CD4-positive, alpha-beta memory T cell (primary cell): Measurements from ENCODE around the gene TGM2. TPM values are rescaled to one million over a fixed set of nuclear protein-coding genes. Genes with fewer than 3 reads are reported as not detected.

ENCODE experiments used
- CTCF ChIA-PET: fragments of 350-600 bp; sonication (Branson Sonifier 250); formaldehyde crosslinking; loops from one replicate; lab custom pipeline; 2021; ENCODE audit warnings: inconsistent platforms; ENCODE audit not compliant: partially characterized antibody; lab: Charles Lee
- POLR2A ChIA-PET: fragments of 350-600 bp; sonication (Branson Sonifier 250); formaldehyde crosslinking; loops from one replicate; lab custom pipeline; 2021; ENCODE audit not compliant: partially characterized antibody; lab: Charles Lee
- DNase-seq, 5 donors: peaks; one replicate each; pipeline versions ENCODE4 v3.0.0 to v3.0.0-alpha.2; 2020 to 2022; ENCODE audit warnings: mixed read lengths in 1 of 5
- H3K27ac ChIP-seq: one replicate; pipeline ENCODE4 v1.7.0; 2013; ENCODE audit warnings: low read depth, low read length
- H3K27me3 ChIP-seq: 2 replicates; pipeline ENCODE4 v1.7.0; 2013; ENCODE audit warnings: mild to moderate bottlenecking, low read length, moderate library complexity; ENCODE audit not compliant: insufficient read depth
- H3K36me3 ChIP-seq: 2 replicates; pipeline ENCODE4 v1.7.0; 2013; ENCODE audit warnings: mild to moderate bottlenecking, low read length, moderate library complexity; ENCODE audit not compliant: insufficient read depth
- H3K4me1 ChIP-seq: 2 replicates; pipeline ENCODE4 v1.7.0; 2013; ENCODE audit warnings: mild to moderate bottlenecking, low read length, moderate library complexity; ENCODE audit not compliant: insufficient read depth
- H3K4me3 ChIP-seq, 2 donors: one replicate each; pipeline ENCODE4 v1.7.0; 2013; ENCODE audit warnings: low read length in 2 of 2, mild to moderate bottlenecking in 1 of 2
- H3K9me3 ChIP-seq, 2 donors: one replicate each; pipeline ENCODE4 v1.7.0; 2013; ENCODE audit warnings: low read length in 2 of 2, control low read depth in 1 of 2; ENCODE audit not compliant: control insufficient read depth in 1 of 2
- H3K27ac Mint-ChIP-seq, 7 donors: one replicate each; pipeline ENCODE4 v1.8.0; 2020 to 2021; ENCODE audit warnings: mixed read lengths in 7 of 7, mild to moderate bottlenecking in 6 of 7, inconsistent platforms in 3 of 7, moderate library complexity in 3 of 7
- H3K27me3 Mint-ChIP-seq, 2 donors: one replicate each; pipeline ENCODE4 v1.8.0; 2020 to 2021; ENCODE audit warnings: mixed read lengths in 2 of 2
- H3K36me3 Mint-ChIP-seq, 2 donors: one replicate each; pipeline ENCODE4 v1.8.0; 2020 to 2021; ENCODE audit warnings: mixed read lengths in 2 of 2, inconsistent platforms in 1 of 2, mild to moderate bottlenecking in 1 of 2
- H3K4me1 Mint-ChIP-seq, 4 donors: one replicate each; pipeline ENCODE4 v1.8.0; 2020 to 2021; ENCODE audit warnings: mixed read lengths in 4 of 4, mild to moderate bottlenecking in 1 of 4
- H3K4me3 Mint-ChIP-seq, 8 donors: one replicate each; pipeline ENCODE4 v1.8.0; 2020 to 2021; ENCODE audit warnings: mixed read lengths in 8 of 8, mild to moderate bottlenecking in 7 of 8, moderate library complexity in 6 of 8, inconsistent platforms in 3 of 8
- H3K9me3 Mint-ChIP-seq, 8 donors: one replicate each; pipeline ENCODE4 v1.8.0; 2020 to 2021; ENCODE audit warnings: mixed read lengths in 8 of 8, mild to moderate bottlenecking in 5 of 8, inconsistent platforms in 3 of 8, moderate library complexity in 1 of 8
- intact Hi-C: fragments of 100-400 bp; cut with micrococcal nuclease; formaldehyde crosslinking; loops from one replicate; pipeline ENCODE4 v1.15.1; 2023
- polyA plus RNA-seq, 2 donors: library from polyadenylated mRNA; unstranded; fragments of 300-500 nt; fragmentation: Illumina TruSeq; gene quantifications; one replicate each; pipeline ENCODE4 v1.2.3, GENCODE V29; 2021
- total RNA-seq, 2 experiments: library from RNA; stranded (reverse); gene quantifications; one replicate each; pipeline ENCODE4 v1.2.3, GENCODE V29; 2021

Gene TGM2
- total and polyA plus RNA-seq, 4 experiments from 2014 or later = 0.09 to 0.67 (median 0.31) TPM

GRCh38 chr20:38085026-38085425 is 80.0 kb downstream of the TGM2 start:
- intact Hi-C loops = no loop called here
- Mint-ChIP-seq H3K36me3 (peaks cover 61 to 91% of the 10 kb centered on the region in 2 donors), H3K4me3 (no peak overlapping the region), H3K9me3 (no peaks in the 10 kb centered on the region), H3K4me1 (peaks cover 6 to 34% (median 18%) of the 10 kb centered on the region in 4 donors), H3K27me3 (no peaks in the 10 kb centered on the region), H3K27ac (peak overlapping the region in 2 of 7 donors; percentile 10 to 69)
- H3K4me3 ChIP-seq = no peak overlapping the region
- no peak overlapping the region for H3K27ac ChIP-seq
- POLR2A ChIA-PET = interaction anchor here (1.0 kb wide), 1 partner anchor 11 kb away, joined by 3 read pairs; no protein-coding TSS in a partner anchor
- H3K27me3 ChIP-seq = no peaks in the 10 kb centered on the region
- peaks cover 52% of the 10 kb centered on the region for H3K36me3 ChIP-seq
- no peaks in the 10 kb centered on the region for H3K9me3 ChIP-seq
- H3K4me1 ChIP-seq = no peaks in the 10 kb centered on the region
- no peak for DNase-seq
- CTCF ChIA-PET = interaction anchor here (0.8 kb wide), 1 partner anchor 11 kb away, joined by 3 read pairs; no protein-coding TSS in a partner anchor

- no peak overlapping the region for H3K27ac ChIP-seq
- Mint-ChIP-seq H3K27ac (peak overlapping the region in 2 of 7 donors; percentile 22 to 69), H3K4me3 (no peak overlapping the region), H3K9me3 (no peaks in the 10 kb centered on the region), H3K4me1 (peaks cover 9 to 37% (median 20%) of the 10 kb centered on the region in 4 donors), H3K27me3 (no peaks in the 10 kb centered on the region), H3K36me3 (peaks cover 61 to 91% of the 10 kb centered on the region in 2 donors)
- ChIA-PET CTCF (interaction anchor here (0.8 kb wide), 1 partner anchor 11 kb away, joined by 3 read pairs; no protein-coding TSS in a partner anchor), POLR2A (interaction anchor here (1.2 kb wide), 1 partner anchor 9 kb away, joined by 3 read pairs; no protein-coding TSS in a partner anchor)
- peaks cover 46% of the 10 kb centered on the region for H3K36me3 ChIP-seq
- no peak for DNase-seq
- no peaks in the 10 kb centered on the region for H3K27me3 ChIP-seq
- H3K4me3 ChIP-seq = no peak overlapping the region
- no peaks in the 10 kb centered on the region for H3K4me1 ChIP-seq
- intact Hi-C loops = no loop called here
- no peaks in the 10 kb centered on the region for H3K9me3 ChIP-seq
These were observed 80.6 kb downstream of the TGM2 start for GRCh38 chr20:38084425-38084951.

GRCh38 chr20:38083338-38084048 is 81.6 kb downstream of the TGM2 start:
- no peaks in the 10 kb centered on the region for H3K27me3 ChIP-seq
- ChIA-PET CTCF (interaction anchor here (1.7 to 2.3 kb wide), 3 partner anchors 10 to 138 kb away, joined by 4 to 12 read pairs (median 5); no protein-coding TSS in a partner anchor), POLR2A (interaction anchor here (1.2 kb wide), 1 partner anchor 8 kb away, joined by 3 read pairs; no protein-coding TSS in a partner anchor)
- no peaks in the 10 kb centered on the region for H3K4me1 ChIP-seq
- H3K9me3 ChIP-seq = no peaks in the 10 kb centered on the region
- no peaks in the 10 kb centered on the region for H3K9me3 Mint-ChIP-seq
- H3K36me3 Mint-ChIP-seq = peaks cover 61 to 91% of the 10 kb centered on the region in 2 donors
- peaks cover 45% of the 10 kb centered on the region for H3K36me3 ChIP-seq
- DNase-seq = no peak
- no peak overlapping the region for H3K27ac ChIP-seq
- H3K4me1 Mint-ChIP-seq = peaks cover 11 to 38% (median 20%) of the 10 kb centered on the region in 4 donors
- no peaks in the 10 kb centered on the region for H3K27me3 Mint-ChIP-seq
- H3K4me3 Mint-ChIP-seq = no peak overlapping the region
- H3K27ac Mint-ChIP-seq = peak overlapping the region in 2 of 7 donors; percentile 22 to 29
- intact Hi-C loops = no loop called here
- no peak overlapping the region for H3K4me3 ChIP-seq

- peaks cover 0 to 1% (median 0%) of the 10 kb centered on the region in 8 donors for H3K9me3 Mint-ChIP-seq
- Histone ChIP-seq H3K36me3 (peaks cover 41% of the 10 kb centered on the region), H3K9me3 (no peaks in the 10 kb centered on the region), H3K4me1 (no peaks in the 10 kb centered on the region), H3K27ac (no peak overlapping the region), H3K4me3 (no peak overlapping the region), H3K27me3 (no peaks in the 10 kb centered on the region)
- DNase-seq = no peak
- intact Hi-C loops = no loop called here
- peaks cover 13 to 41% (median 22%) of the 10 kb centered on the region in 4 donors for H3K4me1 Mint-ChIP-seq
- CTCF ChIA-PET = interaction anchor here (1.7 to 2.3 kb wide), 3 partner anchors 9 to 138 kb away, joined by 4 to 12 read pairs (median 5); no protein-coding TSS in a partner anchor
- peaks cover 60 to 90% of the 10 kb centered on the region in 2 donors for H3K36me3 Mint-ChIP-seq
- POLR2A ChIA-PET = no interaction called here
- H3K27ac Mint-ChIP-seq = peak overlapping the region in 1 of 7 donors; percentile 24
- no peaks in the 10 kb centered on the region for H3K27me3 Mint-ChIP-seq
- no peak overlapping the region for H3K4me3 Mint-ChIP-seq
These were observed 82.2 kb downstream of the TGM2 start for GRCh38 chr20:38082894-38083293.

- no peak overlapping the region for H3K27ac Mint-ChIP-seq
These were observed 83.5 kb downstream of the TGM2 start for GRCh38 chr20:38081575-38081974.

GRCh38 chr20:38079353-38079752 is 85.7 kb downstream of the TGM2 start:
- Histone ChIP-seq H3K4me1 (no peaks in the 10 kb centered on the region), H3K27me3 (no peaks in the 10 kb centered on the region), H3K9me3 (no peaks in the 10 kb centered on the region), H3K36me3 (peaks cover 19% of the 10 kb centered on the region), H3K4me3 (no peak overlapping the region), H3K27ac (no peak overlapping the region)
- CTCF ChIA-PET = no interaction called here
- Mint-ChIP-seq H3K9me3 (peaks cover 0 to 1% (median 0%) of the 10 kb centered on the region in 8 donors), H3K4me1 (peaks cover 21 to 26% (median 24%) of the 10 kb centered on the region in 4 donors), H3K4me3 (peak overlapping the region in 1 of 8 donors; percentile 5), H3K27me3 (no peaks in the 10 kb centered on the region), H3K36me3 (peaks cover 44 to 84% of the 10 kb centered on the region in 2 donors), H3K27ac (peak overlapping the region in 2 of 7 donors; percentile 39 to 40)
- no peak for DNase-seq
- POLR2A ChIA-PET = no interaction called here
- intact Hi-C loops = no loop called here

More at GRCh38 chr20:38081575-38081974, 83.5 kb downstream of the TGM2 start:
- Histone ChIP-seq H3K4me3 (no peak overlapping the region), H3K27me3 (no peaks in the 10 kb centered on the region), H3K36me3 (peaks cover 36% of the 10 kb centered on the region), H3K27ac (no peak overlapping the region), H3K9me3 (no peaks in the 10 kb centered on the region), H3K4me1 (no peaks in the 10 kb centered on the region)
- CTCF ChIA-PET = interaction anchor here (1.2 to 2.3 kb wide), 2 partner anchors 9 to 140 kb away, joined by 5 read pairs; no protein-coding TSS in a partner anchor
- Mint-ChIP-seq H3K4me3 (no peak overlapping the region), H3K27me3 (no peaks in the 10 kb centered on the region), H3K9me3 (peaks cover 0 to 1% (median 0%) of the 10 kb centered on the region in 8 donors), H3K36me3 (peaks cover 59 to 86% of the 10 kb centered on the region in 2 donors), H3K4me1 (peaks cover 19 to 43% (median 24%) of the 10 kb centered on the region in 4 donors)
- POLR2A ChIA-PET = no interaction called here
- no peak for DNase-seq
- intact Hi-C loops = no loop called here

GRCh38 chr20:38078084-38078483 is 87.0 kb downstream of the TGM2 start:
- no peaks in the 10 kb centered on the region for H3K9me3 ChIP-seq
- no peaks in the 10 kb centered on the region for H3K4me1 ChIP-seq
- no peaks in the 10 kb centered on the region for H3K27me3 ChIP-seq
- H3K4me1 Mint-ChIP-seq = peaks cover 26 to 32% (median 29%) of the 10 kb centered on the region in 4 donors
- no peak overlapping the region for H3K27ac Mint-ChIP-seq
- H3K4me3 Mint-ChIP-seq = no peak overlapping the region
- no peak overlapping the region for H3K4me3 ChIP-seq
- peaks cover 48 to 84% of the 10 kb centered on the region in 2 donors for H3K36me3 Mint-ChIP-seq
- no peak for DNase-seq
- ChIA-PET POLR2A (no interaction called here), CTCF (no interaction called here)
- peaks cover 15% of the 10 kb centered on the region for H3K36me3 ChIP-seq
- no peak overlapping the region for H3K27ac ChIP-seq
- intact Hi-C loops = no loop called here
- H3K27me3 Mint-ChIP-seq = no peaks in the 10 kb centered on the region
- H3K9me3 Mint-ChIP-seq = peaks cover 0 to 1% (median 0%) of the 10 kb centered on the region in 8 donors
